ENCODE data around the gene PRR5L.

PRR5L gene

DNA sequence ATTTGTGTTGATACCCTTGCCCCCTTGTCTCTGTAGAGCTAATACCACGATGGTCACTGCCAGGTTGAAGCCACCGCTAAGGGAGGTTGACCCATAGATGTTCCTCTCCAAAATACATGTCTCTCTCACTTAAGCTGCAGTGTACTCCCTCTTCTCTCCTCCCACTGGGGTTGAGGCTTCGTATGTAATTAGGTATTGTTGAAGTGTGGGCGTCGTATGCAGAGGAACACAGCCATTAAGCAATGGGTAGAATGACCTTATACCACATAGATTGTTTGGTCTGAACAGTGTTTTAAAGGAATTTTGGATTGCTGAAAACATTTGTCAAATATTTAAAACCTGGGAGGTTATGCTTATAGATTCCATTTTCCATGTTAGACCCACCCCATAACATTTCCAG lies 142.0 kb downstream of the PRR5L start:
- DNase-seq (ENCODE audit: low spot score), result no peak

DNA sequence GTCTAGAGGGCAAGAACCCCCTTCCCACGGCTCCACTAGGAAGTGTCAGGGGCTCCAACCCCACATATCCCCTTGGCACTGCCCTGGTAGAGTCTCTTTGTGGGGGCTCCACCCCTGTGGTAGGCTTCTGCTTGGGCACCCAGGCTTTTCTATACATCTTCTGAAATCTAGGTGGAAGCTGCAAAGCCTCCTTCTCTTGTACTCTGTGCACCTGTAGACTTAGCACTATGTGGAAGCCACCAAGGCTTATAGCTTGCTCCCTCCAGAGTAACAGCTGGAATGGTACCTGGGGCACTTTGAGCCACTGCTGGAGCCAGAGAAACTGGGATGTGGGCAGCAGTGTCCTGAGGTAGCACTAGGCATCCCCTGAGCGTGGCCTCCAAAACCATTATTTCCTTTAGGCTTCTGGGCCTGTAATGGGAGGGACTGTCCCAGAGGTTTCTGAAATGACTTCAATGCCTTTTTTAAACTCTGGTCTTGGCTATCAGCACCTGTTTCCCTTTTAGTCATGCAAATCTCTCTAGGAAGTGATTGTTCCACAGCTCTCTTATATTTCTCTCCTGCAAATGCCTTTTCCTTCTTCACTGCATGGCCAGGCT lies 145.6 kb downstream of the PRR5L start:
- no peak for DNase-seq (ENCODE audit: low spot score)

DNA sequence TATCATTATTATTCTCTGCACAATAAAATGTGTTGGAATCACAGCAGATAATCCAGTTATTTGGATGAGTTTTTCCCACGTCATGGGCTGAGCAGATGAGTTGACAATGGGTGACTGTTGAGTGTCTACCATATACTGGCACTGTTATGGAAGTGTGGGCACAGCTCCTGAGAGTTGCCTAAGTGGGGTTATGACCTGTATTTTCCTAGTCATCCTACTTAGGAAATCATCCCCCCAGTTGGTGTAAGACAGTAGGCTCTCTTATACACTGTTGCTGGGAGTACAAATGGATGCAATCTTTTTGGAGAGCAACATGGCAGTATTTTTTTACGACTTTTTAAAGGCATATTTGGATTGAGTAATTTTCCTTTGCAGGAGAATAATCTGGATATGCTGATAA lies 147.6 kb downstream of the PRR5L start:
- no peak for DNase-seq (ENCODE audit: low spot score)

DNA sequence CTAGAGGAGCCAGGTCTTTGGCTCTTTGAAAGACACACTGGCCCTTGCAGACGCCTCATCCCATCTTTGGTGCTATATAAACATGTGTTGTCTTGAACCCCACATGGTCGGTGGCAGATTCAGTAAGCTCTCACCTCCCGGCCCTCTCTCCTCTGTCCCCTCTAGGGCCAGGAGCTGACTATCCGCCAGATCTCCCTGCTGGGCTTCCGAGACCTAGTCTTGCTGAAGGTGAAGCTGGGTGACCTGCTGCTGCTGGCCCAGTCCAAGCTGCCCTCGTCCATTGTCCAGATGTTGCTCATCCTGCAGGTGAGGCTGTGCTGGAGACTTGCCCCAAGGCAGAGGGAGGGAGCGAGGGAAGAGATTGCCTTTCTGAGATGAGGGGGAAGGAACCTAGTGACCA lies 150.0 kb downstream of the PRR5L start:
- no peak for DNase-seq (ENCODE audit: low spot score)

DNA sequence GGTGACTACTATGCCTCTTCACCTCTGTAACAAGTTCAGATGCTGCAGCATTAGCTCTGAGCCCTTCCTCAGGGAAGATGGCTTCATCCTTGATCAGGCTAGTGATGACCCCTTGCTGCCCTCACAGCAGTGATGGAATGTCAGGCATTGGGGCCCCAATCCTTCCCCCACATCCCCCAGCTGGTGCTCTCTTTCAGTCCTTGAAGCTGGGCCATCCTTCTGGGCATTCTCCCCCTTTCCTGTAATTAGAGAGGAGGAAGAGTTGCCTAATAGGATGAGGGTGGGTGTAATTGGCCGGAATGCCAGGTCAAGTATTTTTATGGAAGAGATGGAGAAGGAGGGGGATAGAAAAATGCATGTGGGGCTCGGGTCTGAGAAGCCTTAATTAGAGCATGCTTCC lies 151.4 kb downstream of the PRR5L start:
- DNase-seq (ENCODE audit: low spot score), result no peak

DNA sequence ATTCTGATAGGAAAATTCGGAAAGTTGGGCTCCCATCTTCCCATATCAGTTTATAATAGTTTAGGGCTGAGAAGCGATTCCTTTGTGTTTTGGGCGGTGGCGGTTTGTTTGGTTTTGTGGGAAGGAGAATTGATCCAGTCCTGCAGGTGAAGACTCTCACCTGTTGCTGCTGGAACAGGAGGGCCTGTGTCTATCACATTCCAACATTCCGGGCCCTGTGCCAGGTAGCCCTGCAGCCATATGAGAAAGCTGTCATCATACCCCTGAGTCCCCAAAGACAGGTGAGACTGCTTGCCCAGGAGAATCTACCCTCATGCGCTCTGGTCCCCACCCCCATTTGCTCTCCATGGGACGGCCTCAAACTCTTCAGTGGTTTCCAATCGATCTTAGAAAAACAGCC lies 151.9 kb downstream of the PRR5L start:
- DNase-seq (ENCODE audit: low spot score), result no peak

DNA sequence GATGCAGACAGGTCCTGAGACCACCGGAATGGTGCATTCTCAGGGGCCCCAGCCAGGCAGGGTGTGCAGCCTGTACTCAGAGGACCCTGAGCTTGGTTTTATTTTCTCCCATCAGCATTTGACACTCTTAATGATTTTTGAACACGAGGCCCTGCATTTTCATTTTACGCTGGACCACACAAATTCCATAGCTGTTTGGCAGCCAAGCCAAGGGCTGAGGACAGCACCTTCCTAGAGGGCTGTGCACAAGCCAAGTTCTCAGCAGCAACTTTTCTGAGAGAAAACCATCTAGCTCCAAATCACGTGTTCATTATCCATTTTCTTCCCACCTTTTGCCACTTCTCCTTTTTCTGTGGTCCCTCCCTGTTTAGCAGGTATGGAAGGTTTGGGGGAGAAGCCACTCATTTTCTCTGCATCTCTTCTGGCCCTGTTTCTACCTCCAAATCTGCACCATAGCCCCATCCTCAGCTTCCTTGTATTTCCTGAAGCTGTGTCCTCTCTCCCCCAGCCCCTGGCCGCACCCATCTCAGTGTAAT lies 153.5 kb downstream of the PRR5L start:
- no peak for DNase-seq (ENCODE audit: low spot score)

DNA sequence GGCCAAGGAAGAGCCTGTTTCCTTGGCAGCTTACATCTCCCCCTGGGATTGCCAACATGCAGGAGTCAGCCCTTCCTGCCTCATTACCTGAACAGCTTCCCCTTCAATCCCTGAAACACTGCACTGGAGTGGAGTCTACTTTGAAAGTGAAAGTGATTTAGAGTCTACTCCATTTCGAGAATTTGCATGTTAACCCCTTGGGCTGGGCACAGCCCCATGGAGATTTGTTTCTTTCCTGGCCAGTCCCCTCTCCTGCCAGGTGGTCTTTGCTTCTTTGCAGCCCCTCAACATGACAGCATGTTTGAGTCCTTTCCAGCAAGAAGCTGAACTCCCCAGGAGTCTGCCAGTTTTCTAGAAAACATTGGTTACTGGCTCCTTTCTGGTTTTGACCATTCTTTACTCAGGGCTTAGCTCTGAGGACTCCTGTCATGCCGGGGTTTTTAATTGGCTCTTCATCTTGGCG lies 154.1 kb downstream of the PRR5L start:
- peak; percentile 32 for DNase-seq (ENCODE audit: low spot score)

DNA sequence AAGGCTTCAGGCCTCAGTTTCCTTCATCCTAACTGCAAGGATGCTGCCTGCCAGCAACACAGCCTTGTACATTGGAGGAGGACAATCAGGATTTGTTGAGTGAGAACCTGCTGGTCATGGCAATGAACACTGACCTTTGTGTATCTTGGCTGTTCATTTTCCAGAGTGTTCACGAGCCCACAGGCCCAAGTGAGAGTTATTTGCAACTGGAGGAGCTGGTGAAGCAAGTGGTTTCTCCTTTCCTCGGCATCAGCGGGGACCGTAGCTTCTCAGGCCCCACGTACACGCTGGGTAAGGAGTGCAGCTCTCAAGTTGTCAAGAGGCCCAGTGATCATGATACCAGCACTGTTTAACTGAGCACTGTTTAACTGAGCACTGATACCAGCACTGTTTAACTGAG lies 155.0 kb downstream of the PRR5L start:
- DNase-seq (ENCODE audit: low spot score), result no peak

DNA sequence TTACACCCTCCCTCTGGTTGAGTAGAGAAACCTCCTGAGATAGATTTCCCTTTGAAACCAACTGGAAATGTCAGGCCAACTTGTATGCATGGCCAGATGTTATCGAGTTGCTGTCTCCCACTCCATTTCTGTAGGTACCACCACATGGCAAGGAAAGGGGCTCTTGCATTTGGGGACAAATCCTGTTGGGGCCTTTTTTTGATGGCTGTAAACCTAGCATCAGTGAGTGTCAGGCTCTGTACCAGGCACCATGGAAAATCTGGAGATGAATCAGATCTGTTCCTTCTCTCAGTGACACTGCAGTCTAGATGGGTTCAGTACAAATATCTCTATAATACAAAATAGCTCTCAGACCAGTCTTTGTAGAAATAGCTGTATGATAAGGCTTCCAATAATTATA lies 155.6 kb downstream of the PRR5L start:
- no peak for DNase-seq (ENCODE audit: low spot score)

DNA sequence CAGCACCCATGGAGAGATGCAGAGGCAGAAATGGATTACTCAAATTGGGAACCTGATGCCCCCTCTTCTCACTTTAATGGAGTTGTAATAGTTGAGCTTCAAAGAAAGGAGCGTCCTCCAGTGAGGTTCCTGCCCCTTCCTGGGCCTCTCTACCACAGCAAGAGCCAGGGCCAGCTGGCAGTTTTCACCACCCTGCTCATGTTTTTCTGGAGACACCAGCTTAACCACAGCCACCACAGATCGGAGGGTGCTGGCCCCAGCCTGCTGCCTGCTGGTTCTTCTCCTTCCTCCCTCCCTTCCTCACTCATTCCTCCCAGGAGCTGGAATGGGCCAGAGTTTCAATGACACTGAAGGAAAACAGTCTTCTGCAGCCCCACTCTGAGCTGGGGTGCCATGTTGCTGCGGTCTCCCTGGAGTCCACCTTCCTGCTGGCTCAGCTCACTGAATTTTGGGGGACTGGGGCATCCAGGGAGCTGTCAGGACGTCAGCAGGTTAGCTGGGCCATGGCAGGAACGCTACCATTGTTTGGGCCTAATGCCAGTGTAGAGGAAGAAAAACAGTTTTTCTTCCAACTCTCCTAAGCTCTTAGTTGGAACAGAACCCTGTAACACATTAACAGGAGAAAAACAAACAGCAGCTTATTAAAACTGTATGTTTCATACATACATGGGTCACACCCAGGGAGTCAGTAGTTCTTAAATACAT lies 156.3 kb downstream of the PRR5L start:
- peak; percentile 39 for DNase-seq (ENCODE audit: low spot score)

DNA sequence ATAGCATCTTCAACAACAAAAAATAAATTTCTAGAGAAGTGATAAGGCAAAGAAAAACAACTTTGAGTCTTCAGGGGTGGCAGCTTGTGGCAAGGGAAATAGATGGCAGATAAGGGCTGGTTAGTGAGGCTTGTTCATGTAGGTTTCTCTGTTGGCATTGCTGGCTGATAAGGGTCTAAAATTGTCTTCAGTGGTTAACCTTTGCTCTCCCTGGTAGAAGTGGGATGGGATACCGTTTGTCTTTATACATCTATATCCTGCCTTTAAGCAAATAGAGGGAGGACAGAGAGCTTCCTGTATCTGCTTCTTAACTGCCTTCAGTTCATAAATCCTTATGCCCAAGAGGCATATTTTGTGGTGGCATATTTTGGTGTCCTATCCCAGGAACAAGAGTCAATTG lies 156.9 kb downstream of the PRR5L start:
- DNase-seq (ENCODE audit: low spot score), result no peak

DNA sequence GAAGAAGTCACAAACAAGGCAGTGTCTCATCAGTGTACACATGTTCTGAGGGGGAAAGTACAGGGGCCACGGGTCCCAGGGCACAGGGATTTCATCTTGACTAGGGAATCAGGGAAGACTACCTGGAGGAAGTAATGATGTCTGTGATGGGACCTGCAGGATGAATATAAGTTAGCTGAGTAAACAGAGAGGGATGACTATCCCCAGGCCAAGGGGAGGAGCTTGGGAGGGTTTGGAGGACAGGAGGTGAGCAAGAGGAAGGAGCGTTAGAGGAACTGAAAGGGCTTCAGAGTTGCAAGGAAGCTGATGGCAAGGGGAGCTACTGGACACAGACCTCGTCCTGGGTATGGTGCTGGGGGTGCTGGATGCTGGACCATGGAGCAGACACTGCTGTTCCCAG lies 157.6 kb downstream of the PRR5L start:
- no peak for DNase-seq (ENCODE audit: low spot score)

DNA sequence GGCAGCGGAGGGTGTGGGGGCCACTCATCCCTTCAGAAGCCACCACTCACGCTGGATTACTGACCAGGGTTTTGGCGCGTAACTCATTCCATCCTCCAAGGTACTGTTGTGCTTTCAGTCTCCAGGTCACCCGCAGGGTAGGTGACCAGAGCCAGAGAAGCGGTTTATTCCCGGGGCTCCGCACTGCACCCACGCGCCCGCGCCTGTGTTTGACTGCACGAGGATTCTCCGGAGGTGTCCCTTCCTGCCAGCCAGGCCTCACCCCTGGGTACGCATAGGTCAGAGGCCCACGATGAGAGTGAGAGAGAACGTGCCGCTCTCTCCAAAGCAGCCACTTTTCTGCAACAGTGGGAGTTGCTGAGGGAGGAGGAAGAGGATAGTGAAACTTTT lies 158.5 kb downstream of the PRR5L start:
- no peak for DNase-seq (ENCODE audit: low spot score)

DNA sequence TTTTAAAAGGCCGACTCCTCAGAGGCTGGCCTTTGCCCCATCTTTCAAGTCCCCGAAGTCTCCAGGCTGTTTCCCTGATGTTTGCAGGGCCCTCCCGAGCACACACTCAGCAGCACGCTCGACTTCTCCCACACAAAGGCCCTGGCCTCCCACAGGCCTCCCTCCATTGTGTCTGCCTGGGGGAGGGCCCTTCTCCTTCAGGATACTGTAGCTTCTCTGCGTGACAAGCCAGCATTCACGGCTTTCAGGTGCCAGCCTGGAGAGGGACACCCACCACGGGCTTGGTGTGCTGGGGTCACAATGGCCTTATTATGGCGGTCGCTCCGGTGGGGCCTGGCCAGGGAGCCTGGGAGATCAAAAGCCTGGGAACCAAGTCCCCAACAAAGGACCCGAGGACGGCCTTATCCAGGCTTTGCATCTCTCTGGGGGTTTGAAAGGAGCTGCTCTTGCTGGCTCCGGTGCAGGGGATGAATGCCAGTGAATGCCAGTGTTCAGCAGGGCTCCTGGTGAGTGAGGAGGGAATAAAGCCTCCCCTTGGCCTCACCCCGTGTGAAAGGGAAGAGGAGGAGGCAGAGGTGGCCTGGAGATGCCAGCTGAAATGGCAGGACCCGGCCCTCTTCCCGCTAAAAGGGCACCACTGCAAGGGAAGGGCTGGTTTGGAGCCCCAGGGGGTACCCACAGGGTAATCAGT lies 159.0 kb downstream of the PRR5L start:
- no peak for DNase-seq (ENCODE audit: low spot score)

DNA sequence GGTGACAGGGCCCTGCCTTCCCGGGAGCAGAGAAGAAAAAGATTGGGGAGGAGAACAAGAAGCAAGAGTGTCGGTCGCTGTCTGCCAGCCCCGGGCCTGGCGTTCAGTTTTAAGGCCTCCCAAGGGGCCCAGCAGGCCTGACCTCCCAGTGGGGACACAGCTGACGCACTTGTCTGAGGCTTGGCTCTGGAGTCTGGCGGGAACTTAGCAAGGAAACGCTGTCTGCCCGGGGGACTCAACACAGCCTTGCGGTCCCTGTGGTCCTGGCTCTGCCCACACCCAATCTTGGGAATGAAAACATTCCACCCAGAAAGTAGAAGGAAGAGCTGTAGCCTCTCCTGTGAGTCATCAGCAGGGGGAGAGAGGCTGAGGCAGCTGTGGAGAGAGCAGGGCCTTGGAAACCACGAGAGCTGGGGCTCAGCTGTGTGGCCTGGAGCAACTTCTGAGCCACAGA lies 159.6 kb downstream of the PRR5L start:
- peak; percentile 95 for DNase-seq (ENCODE audit: low spot score)

DNA sequence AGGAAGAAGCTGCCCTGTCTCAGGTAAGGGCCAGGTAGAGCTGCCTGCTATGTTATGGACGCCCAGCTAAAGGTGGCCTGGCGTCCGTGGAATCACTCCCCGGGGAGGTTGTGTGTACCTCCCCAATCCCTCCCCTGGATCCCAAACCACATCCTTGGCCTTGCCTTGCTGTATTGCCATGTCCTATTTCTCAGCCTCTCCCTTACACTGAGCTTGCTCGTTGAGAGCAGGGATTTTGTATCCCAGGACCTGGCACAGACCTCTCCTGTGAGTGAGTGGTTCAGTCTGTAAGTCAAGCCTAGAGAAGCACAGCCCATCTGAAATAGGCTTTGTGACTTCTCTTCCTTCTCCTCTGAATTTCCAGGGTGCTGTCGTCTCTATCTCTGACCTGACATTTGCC lies 160.1 kb downstream of the PRR5L start:
- DNase-seq (ENCODE audit: low spot score), result no peak

DNA sequence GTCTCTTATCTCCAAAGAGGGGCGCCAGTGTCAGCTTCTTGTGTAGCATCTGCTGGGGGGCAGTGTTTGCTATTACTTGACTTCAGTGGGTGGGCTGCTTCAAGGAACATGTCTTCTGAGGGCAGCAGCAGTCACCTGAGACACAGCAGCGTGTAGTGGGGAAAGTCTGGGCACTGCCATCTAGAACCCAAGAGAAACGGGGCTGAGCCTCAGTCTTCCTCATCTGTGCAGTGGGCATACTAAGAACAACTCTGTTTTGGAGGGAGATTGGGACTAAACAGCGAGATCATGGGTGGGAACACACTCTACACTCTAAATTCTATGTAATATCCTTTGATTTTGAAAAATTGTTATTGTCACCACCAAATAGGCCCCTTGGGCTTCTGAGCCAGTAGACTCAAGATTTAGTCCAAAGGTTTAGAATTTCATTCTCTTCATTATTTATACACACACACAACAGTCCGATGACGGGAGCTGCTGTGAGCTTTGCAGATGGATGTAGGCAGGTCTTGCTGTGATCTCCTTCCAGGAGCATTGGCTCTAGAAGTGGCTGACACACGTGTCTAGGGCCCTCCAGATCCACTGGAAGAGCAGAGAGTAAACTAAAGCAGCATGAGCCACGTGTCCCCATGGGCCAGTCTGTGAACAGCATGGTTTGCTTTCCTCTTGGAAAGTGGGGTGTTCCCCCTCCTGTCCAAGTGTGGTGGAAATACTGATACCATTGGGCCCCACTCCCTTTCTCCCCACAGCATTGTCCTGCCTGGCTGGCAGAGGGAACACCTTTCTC lies 162.2 kb downstream of the PRR5L start:
- DNase-seq (ENCODE audit: low spot score), result no peak

DNA sequence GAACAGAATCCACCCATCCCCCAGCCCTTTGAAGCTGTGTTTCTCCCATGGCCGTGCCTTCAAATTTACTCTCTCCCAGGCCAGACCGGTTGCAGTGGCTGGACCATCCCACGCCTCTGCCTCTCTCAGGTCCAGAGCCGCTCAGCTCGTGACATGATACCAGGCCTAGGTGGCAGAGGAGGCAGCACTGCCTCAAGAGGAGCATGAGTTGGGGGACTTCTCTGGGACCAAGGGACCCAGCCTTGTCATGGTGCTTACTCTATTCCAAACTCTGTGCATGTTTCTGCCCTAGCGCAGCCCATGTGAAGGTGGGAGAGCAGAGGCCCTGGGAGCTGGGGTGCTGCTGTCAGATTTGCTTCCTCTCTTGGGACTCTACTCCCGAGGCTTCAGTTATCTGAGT lies 163.0 kb downstream of the PRR5L start:
- no peak for DNase-seq (ENCODE audit: low spot score)

DNA sequence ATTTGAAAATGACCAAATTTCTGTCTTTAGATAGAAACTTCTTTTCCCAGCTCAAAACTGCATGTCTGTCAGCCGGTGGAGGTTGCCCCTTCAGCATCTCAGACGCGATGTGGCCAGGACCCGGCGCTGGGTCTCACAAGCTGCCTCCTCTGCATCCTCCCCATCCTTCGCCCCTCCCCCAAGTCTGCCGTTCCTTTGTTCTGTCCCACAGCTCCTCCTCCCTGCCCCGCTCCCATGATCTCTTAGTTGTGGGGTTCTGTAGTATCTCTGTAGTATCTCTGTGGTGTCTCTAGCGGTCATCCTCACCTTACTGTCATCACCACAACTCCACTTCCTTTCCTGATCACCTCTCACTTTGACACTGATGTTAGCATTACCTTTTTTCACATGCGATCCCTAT lies 164.1 kb downstream of the PRR5L start:
- DNase-seq (ENCODE audit: low spot score), result no peak

DNA sequence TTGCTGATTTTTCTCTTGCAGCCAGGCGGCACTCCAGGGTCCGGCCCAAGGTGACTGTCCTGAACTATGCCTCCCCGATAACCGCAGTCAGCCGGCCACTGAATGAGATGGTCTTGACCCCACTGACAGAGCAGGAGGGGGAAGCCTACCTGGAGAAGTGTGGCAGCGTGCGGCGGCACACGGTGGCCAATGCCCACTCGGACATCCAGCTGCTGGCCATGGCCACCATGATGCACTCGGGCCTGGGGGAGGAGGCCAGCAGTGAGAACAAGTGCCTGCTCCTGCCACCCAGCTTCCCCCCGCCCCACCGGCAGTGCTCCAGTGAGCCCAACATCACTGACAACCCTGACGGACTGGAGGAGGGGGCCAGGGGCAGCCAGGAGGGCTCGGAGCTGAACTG lies 166.2 kb downstream of the PRR5L start:
- DNase-seq (ENCODE audit: low spot score), result no peak

DNA sequence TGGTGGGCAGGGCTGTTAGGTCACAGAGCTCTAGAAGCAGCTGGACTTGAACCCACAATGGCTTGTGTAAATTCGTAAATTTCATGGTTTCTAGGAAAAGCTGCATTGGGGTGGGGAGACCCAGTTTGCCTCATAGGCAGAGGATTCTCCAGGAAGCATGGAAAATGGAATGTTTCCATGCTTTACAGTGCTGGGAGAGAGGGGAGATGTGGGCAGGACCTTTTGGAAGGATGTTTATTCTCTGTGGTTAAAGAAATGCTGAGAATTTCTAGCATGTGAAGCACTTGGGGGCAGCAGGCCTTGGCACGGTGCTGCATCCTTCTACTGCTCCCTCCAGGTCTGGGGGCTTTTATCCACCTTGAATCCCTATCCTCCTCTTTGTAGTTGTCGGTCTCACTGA lies 167.7 kb downstream of the PRR5L start:
- DNase-seq (ENCODE audit: low spot score), result peak; percentile 63
